Measurements from ENCODE around the gene DDX52. TPM values are rescaled to one million over a fixed set of nuclear protein-coding genes. Genes with fewer than 3 reads are reported as not detected.

The DDX52 gene
- total RNA-seq, 1 experiment from 2014 or later: 31.9 TPM

DNA sequence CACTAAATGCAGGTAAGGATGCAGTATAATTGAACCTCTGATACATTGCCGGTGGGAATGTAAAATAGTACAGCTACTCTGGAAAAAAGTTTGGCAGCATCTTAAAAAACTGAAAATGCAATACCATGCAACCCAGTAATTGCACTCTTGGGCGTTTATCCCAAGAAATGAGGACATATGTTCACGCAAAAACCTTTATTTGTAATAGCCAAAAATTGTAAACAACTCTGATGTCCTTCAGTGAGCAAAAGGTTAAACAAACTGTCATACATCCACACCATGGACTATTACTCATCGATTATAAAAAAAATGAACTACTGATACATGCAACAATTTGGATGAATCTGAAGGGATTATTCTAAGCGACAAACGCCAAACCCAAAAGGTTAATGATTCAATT lies 51.0 kb downstream of the DDX52 start:
- H3K9me3 Mint-ChIP-seq: no peaks in the 10 kb centered on the region
- no peaks in the 10 kb centered on the region for H3K27me3 Mint-ChIP-seq (ENCODE audit: low read depth)
- H3K4me1 Mint-ChIP-seq: no peaks in the 10 kb centered on the region
- DNase-seq (ENCODE audit: low spot score) (no peak), ATAC-seq (no peak)
- POLR2A ChIA-PET: no interaction called here
- no peak overlapping the region for H3K4me3 Mint-ChIP-seq
- TF ChIP-seq ZNF396 (CRISPR knock-in tag; IDR thresholded peaks at IDR 0.05; ENCODE audit: borderline replicate concordance) (no peak), SP1 (CRISPR knock-in tag; conservative IDR thresholded peaks at IDR 0.05) (no peak), KAT7 (CRISPR knock-in tag; IDR thresholded peaks at IDR 0.05; ENCODE audit: borderline replicate concordance) (no peak), FOXP1 (CRISPR knock-in tag; IDR thresholded peaks at IDR 0.05; ENCODE audit: borderline replicate concordance) (no peak), ZNF671 (CRISPR knock-in tag; IDR thresholded peaks at IDR 0.05) (no peak), ZNF416 (CRISPR knock-in tag; IDR thresholded peaks at IDR 0.05) (no peak), SMAD4 (CRISPR knock-in tag; IDR thresholded peaks at IDR 0.05) (no peak), GRHL2 (CRISPR knock-in tag; IDR thresholded peaks at IDR 0.05; ENCODE audit: insufficient replicate concordance, severe bottlenecking) (no peak), ZNF263 (CRISPR knock-in tag; IDR thresholded peaks at IDR 0.05; ENCODE audit: low read depth) (no peak), PRRX2 (CRISPR knock-in tag; IDR thresholded peaks at IDR 0.05) (no peak), FOXK1 (CRISPR knock-in tag; IDR thresholded peaks at IDR 0.05) (no peak)
- TF ChIP-seq, protein P1, sequence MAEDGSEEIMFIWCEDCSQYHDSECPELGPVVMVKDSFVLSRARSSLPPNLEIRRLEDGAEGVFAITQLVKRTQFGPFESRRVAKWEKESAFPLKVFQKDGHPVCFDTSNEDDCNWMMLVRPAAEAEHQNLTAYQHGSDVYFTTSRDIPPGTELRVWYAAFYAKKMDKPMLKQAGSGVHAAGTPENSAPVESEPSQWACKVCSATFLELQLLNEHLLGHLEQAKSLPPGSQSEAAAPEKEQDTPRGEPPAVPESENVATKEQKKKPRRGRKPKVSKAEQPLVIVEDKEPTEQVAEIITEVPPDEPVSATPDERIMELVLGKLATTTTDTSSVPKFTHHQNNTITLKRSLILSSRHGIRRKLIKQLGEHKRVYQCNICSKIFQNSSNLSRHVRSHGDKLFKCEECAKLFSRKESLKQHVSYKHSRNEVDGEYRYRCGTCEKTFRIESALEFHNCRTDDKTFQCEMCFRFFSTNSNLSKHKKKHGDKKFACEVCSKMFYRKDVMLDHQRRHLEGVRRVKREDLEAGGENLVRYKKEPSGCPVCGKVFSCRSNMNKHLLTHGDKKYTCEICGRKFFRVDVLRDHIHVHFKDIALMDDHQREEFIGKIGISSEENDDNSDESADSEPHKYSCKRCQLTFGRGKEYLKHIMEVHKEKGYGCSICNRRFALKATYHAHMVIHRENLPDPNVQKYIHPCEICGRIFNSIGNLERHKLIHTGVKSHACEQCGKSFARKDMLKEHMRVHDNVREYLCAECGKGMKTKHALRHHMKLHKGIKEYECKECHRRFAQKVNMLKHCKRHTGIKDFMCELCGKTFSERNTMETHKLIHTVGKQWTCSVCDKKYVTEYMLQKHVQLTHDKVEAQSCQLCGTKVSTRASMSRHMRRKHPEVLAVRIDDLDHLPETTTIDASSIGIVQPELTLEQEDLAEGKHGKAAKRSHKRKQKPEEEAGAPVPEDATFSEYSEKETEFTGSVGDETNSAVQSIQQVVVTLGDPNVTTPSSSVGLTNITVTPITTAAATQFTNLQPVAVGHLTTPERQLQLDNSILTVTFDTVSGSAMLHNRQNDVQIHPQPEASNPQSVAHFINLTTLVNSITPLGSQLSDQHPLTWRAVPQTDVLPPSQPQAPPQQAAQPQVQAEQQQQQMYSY (CRISPR knock-in tag; IDR thresholded peaks at IDR 0.05): no peak
- TF ChIP-seq, protein P2, sequence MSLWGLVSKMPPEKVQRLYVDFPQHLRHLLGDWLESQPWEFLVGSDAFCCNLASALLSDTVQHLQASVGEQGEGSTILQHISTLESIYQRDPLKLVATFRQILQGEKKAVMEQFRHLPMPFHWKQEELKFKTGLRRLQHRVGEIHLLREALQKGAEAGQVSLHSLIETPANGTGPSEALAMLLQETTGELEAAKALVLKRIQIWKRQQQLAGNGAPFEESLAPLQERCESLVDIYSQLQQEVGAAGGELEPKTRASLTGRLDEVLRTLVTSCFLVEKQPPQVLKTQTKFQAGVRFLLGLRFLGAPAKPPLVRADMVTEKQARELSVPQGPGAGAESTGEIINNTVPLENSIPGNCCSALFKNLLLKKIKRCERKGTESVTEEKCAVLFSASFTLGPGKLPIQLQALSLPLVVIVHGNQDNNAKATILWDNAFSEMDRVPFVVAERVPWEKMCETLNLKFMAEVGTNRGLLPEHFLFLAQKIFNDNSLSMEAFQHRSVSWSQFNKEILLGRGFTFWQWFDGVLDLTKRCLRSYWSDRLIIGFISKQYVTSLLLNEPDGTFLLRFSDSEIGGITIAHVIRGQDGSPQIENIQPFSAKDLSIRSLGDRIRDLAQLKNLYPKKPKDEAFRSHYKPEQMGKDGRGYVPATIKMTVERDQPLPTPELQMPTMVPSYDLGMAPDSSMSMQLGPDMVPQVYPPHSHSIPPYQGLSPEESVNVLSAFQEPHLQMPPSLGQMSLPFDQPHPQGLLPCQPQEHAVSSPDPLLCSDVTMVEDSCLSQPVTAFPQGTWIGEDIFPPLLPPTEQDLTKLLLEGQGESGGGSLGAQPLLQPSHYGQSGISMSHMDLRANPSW (CRISPR knock-in tag; conservative IDR thresholded peaks at IDR 0.05; ENCODE audit: low read depth): no peak
- TF ChIP-seq, protein P3, sequence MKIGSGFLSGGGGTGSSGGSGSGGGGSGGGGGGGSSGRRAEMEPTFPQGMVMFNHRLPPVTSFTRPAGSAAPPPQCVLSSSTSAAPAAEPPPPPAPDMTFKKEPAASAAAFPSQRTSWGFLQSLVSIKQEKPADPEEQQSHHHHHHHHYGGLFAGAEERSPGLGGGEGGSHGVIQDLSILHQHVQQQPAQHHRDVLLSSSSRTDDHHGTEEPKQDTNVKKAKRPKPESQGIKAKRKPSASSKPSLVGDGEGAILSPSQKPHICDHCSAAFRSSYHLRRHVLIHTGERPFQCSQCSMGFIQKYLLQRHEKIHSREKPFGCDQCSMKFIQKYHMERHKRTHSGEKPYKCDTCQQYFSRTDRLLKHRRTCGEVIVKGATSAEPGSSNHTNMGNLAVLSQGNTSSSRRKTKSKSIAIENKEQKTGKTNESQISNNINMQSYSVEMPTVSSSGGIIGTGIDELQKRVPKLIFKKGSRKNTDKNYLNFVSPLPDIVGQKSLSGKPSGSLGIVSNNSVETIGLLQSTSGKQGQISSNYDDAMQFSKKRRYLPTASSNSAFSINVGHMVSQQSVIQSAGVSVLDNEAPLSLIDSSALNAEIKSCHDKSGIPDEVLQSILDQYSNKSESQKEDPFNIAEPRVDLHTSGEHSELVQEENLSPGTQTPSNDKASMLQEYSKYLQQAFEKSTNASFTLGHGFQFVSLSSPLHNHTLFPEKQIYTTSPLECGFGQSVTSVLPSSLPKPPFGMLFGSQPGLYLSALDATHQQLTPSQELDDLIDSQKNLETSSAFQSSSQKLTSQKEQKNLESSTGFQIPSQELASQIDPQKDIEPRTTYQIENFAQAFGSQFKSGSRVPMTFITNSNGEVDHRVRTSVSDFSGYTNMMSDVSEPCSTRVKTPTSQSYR (CRISPR knock-in tag; IDR thresholded peaks at IDR 0.05): no peak
- TF ChIP-seq, protein P4, sequence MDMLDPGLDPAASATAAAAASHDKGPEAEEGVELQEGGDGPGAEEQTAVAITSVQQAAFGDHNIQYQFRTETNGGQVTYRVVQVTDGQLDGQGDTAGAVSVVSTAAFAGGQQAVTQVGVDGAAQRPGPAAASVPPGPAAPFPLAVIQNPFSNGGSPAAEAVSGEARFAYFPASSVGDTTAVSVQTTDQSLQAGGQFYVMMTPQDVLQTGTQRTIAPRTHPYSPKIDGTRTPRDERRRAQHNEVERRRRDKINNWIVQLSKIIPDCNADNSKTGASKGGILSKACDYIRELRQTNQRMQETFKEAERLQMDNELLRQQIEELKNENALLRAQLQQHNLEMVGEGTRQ (CRISPR knock-in tag; IDR thresholded peaks at IDR 0.05): no peak
- TF ChIP-seq, protein P5, sequence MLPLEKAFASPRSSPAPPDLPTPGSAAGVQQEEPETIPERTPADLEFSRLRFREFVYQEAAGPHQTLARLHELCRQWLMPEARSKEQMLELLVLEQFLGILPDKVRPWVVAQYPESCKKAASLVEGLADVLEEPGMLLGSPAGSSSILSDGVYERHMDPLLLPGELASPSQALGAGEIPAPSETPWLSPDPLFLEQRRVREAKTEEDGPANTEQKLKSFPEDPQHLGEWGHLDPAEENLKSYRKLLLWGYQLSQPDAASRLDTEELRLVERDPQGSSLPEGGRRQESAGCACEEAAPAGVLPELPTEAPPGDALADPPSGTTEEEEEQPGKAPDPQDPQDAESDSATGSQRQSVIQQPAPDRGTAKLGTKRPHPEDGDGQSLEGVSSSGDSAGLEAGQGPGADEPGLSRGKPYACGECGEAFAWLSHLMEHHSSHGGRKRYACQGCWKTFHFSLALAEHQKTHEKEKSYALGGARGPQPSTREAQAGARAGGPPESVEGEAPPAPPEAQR (CRISPR knock-in tag; IDR thresholded peaks at IDR 0.05): no peak
- TF ChIP-seq, protein P6, sequence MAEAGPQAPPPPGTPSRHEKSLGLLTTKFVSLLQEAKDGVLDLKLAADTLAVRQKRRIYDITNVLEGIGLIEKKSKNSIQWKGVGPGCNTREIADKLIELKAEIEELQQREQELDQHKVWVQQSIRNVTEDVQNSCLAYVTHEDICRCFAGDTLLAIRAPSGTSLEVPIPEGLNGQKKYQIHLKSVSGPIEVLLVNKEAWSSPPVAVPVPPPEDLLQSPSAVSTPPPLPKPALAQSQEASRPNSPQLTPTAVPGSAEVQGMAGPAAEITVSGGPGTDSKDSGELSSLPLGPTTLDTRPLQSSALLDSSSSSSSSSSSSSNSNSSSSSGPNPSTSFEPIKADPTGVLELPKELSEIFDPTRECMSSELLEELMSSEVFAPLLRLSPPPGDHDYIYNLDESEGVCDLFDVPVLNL (CRISPR knock-in tag; IDR thresholded peaks at IDR 0.05; ENCODE audit: borderline replicate concordance, low read depth): no peak
- H3K27ac Mint-ChIP-seq: no peak overlapping the region
- H3K36me3 Mint-ChIP-seq: peaks cover 26% of the 10 kb centered on the region
- CTCF ChIA-PET: interaction anchor here (0.7 kb wide), 1 partner anchor 12 kb away, joined by 3 read pairs; no protein-coding TSS in a partner anchor

All from WTC11 (cell line).